Stimulated activated CD8-positive, alpha-beta memory T cell treated with anti-CD3 and anti-CD28 coated beads, Interleukin-7, amount 100 ng/mL, for 4 hours (primary cell): ENCODE data around the gene CPTP.

Experiments
- DNase-seq, 2 donors: peaks; one replicate each; pipeline ENCODE4 v3.0.0-alpha.2; 2020; ENCODE audit warnings: low read depth in 2 of 2

CPTP gene

DNA sequence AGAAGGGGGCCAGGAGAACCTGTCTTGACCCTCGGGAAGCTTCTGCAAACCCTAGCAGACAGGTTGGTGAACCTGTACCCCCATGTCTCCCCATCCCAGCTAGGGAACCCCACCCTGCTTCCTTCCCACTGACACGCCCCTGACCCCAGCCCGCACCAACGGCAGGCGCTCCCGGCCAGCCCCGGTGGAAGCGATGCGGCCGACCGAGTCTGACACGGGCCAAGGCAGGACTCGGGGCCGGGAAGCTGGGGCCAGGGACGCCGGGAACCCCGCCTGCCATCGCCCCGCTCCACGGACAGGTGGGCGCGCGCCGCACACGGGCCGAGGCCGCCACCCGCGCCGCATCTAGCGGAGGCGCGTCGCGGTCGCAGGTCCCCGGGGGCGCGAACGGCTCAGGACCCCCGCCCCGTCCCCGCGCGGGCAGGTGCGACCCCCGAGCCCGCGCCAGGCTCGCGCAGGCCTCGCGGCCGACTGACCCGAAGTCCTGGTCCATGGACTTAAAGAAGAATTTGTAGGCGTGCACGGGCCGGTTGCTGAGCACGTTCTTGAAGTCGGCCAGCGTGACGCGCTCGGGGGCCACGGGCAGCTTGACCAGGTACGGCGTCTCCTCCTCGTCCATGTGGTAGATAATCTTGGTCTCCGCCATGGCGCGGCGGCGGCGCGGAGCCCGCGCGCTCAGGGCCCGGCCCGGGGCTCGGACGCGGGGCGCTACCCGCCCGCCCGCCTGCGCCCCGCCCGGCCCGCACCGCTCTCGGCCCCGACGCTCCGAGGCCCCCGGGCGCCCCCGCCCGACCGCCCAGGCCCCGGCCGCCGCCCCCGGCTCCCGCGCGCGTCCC, 24.0 kb downstream of the CPTP start:
- no peak for DNase-seq

DNA sequence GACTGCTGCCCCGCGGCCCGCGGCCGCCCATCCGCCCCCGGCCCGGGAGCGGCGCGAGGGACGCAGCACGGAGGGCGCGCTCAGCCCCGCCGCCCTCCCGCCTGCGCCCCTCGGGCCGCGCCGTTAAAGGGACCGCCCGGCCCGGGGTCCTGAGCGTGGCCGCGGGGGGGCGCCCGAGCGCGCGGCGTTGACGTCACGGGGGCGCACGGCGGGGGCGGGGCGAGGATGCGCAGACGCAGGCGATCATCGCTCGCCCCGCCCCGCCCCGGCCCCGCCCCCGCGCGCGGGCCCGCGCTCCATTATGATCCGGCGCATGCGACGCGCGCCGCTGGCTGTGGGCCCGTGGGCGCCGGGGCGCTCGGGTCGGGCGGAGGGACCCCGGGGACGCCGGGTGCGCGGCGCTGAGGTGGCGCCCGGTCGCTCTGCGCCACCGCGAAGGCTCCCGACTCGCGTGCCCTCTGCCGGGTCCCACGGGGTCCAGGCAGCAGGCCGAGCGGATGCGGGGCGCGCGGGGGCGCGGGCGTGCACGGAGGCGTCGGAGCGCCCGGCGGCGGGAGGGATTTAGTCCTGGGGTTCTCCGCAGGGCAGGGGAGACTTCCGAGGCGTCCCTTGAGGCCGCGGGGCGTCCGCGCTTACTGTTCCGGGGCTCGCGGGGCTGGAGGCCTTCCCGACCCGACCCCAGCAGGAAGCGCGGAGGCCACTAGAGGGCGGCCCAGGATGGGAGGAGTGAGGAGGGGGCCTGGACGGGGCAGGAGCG, 24.8 kb downstream of the CPTP start, which contains the start of gene DVL1:
Gene DVL1 (minus strand): TSS at position 163 of the 757 bp plus-strand sequence. CDS start 353 bp downstream, outside the sequence.
- DNase-seq: peak; percentile 17 to 53

DNA sequence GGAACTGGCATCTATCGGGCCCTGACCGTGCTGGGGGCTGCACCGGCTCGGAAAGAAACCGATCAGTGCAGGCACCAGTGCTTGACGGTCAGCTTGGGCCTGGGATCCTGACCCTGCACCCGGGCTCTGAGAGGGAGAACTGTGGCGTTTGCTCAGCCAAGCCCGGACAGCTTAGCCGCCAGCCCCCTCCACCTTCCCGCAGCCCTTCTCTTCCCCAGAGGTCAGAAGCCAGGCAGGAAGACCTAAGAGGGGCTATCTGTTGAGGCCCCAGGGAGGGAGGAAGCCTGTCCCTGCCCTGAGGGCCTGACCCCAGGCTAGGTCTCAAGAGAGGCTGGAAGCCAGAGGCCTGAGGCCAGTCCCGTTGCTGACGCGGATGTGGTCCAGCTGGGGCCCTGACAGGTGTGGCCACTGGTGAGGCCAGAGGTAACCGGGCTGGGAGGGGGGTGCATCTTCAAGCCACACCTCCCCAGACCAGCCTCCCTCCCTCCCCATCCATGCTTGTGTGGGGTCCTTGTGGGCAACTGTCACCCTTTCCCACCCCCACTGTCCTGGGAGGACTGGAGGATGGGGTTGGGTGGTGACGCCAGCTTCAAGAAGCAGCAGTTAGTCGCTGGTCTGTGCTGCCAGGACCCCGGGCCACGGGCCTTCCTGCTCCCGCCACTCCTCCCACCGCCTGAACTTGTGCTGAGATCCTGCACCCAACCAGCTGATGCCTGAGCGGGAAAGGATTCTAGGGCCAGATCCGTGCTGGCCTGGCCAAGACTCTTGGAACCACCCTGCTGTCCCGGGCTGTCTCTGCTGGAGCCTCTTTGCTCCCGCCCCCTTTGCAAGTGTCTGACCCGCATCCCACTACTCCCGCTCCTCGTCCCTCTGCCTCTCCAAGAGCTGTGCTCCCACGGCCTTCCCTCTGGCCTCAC, 27.2 kb downstream of the CPTP start:
- DNase-seq: no peak

DNA sequence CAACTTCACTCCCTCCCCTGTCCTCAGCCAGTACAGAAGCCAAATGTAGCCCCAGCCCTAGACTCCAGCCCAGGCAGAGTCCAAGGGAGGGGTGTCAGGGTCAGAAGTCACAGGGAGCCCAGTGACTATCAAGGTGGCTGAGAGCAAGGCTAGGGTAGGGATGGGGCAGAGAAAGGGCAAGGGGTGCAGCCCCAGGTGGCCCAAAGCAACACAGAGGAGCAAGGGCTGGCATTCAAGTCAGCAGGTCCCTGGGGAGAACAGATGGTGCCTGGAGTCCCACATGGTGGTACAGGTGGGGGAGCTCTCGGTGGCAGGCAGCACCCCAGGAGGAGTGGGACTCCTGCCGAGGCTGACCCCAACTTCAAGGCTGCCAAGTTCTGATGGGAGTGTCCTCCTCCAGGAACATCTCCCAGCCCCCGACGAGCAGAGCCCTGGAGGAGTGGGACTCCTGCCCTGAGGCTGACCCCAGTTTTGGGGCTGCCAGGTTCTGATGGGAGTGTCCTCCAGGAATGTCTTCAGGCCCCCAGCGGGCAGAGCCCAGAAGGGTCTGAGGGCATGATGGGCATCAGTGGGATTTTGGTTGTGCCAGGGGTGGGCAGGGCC, 28.3 kb downstream of the CPTP start:
- DNase-seq: no peak

DNA sequence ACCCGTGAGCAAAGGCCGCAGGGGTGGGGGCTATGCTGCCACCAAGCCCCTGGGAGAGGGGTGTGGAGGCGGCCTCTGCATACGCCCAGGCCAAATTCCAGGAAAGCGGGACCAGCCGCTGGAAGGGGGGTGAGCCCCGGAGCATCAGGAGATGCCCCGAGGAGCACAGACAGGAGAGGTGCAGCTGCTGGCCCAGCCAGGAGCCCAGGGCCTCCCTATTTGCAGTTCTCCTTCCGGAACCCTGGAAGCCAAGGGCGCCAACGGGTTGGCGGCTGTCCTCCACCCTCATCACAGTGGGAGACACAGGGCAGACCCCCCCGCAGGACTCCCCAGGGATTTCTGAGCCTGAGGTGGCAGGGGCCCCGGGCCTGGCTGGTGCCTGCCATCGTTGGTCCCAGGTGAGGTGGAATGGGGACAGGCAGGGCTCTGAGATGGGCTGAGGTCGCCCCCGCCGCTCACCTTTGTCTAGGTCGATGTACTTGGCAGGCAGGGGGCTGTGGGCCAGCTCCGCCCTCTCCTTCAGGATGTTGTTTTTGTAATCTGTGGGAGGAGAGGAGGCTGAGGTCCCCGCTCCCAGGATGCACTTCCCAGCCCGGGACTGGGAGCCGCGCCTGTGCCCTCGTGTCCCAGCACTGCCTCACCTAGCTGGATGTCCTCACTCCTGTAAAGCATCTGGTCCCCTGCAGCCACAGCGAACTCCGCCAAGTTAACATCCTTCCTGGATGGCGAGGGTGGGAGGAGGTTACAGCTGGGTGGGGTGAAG, 29.0 kb downstream of the CPTP start:
- DNase-seq: no peak

DNA sequence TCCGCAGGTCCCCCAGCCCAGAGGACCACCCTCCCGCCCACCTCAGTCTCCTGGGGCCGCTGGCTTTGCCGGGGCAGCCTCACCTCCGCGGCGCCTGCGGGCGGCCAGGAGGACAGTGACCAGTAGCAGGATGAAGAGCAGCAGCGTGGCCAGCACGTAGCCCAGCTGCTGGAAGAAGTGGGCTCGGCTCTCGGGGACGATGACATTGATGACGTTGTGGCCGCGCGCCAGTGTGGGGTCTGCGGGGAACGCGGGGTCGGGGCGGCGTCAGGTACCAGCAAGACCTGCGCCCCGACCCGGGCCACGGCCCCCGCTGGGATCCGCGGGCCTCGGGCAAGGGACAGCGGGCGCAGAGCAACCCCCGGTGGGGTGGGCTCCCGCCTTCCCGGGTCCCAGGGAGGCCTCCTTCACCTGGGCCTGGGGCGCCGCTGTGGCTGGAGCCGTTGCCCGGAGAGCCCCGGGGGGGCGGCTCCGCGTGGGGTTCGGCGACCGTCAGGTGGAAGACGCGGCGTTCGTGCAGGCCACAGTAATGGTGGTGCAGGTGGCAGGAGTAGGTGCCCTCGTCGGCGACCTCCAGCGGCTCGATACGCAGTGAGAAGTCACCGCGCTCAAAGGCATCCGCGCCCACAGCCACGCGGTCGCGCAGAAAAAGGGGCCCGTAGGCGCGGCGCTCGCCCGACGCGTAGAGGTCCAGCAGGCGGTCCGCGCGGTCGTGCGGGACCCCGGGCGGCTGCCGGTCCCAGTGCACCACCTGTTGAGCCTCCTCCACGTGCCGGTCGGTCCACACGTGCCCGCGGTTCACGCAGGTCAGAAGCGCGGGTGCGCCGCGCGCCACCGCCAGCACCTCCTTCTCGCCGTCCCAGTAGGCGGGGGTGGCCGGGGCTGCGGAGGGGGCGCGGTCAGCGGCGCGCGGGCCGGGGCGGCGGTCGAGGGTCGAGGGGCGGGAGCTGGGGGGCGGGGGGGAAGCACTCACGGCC, 30.0 kb downstream of the CPTP start:
- no peak for DNase-seq

DNA sequence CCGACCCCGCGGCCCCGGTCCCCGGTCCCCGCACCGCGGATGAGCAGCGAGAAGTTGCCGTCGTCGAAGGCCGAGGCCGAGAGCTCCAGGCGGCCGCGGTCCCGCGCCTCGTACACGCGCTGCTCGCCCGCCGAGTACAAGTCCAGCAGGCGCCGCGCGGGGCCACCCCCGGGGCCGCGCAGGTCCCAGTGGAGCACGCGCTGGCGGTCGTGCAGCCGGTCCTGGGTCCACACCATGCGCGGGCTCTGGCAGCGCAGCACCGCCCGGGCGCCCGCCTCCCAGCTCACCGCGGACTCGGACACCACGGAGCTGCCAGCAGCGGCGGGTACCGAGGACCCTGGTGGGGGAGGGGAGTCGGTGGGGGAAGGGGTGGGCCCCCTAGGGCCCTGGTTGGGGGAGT, 30.8 kb downstream of the CPTP start:
- DNase-seq: no peak

GRCh38 chr1:1356166-1356795, 31.7 kb downstream of the CPTP start:
- no peak for DNase-seq

DNA sequence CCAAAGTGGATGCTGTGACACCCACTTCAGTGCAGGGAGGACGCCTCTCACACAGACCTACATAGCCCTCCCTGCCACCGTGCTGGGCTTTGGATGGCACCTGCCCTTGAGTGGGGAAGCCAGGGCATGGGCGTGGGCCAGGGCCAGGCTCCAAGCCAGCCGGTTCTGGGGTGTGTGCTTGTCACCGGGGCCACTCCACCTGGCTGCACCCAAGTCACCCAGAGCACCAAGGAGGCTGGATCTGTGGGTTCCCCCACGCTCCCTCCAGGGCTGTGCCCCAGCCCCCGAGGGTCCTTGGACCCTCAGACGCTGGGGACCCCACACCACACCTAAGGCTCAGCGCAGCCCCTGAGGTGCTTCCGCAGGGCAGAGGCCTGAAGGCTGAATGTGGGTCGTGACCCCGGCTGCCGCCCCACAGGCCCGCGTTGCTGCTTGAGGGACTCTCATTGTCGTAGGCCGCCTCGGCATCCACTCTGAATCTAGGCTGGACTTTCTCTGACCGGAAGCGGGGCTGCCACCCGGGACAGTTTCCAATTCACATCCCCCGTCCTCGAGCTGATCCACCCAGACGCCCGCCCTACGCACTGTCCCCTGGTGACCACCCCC, 32.3 kb downstream of the CPTP start:
- no peak for DNase-seq

GRCh38 chr1:1357871-1358432, 33.4 kb downstream of the CPTP start:
- DNase-seq: no peak

- DNase-seq: no peak
Observed at GRCh38 chr1:1358433-1359271, 34.0 kb downstream of the CPTP start, which contains the start of gene MXRA8. MXRA8 (minus strand) TSS chr1:1358555; CDS start chr1:1358504, 51 bp downstream.

DNA sequence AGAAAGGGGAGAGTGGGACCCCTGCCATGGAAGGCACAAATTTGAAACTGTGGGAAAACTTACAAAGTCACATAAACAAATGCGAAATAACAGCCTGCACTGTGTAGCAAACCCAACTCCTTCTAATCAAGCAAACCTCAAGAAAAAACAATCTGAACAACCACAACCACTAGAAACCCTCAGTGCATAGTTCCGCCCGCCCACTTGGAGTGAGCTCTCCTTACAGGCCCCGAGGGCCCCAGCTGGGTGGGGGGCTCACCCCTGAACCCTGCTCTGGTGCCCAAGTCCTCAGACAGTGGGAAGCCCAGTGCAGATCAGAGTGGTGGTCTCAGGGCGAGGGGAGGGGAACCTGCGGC, 34.7 kb downstream of the CPTP start:
- no peak for DNase-seq

GRCh38 chr1:1359664-1360468, 35.3 kb downstream of the CPTP start:
- no peak for DNase-seq

GRCh38 chr1:1360506-1361169, 36.0 kb downstream of the CPTP start:
- DNase-seq: no peak

- no peak for DNase-seq
Observed at GRCh38 chr1:1361233-1361981, 36.8 kb downstream of the CPTP start.
